ENCODE data around the gene JMJD6.

The JMJD6 gene

GRCh38 chr17:76675648-76676047, 50.8 kb downstream of the JMJD6 start:
- TF ChIP-seq EP300 (IDR thresholded peaks at IDR 0.05; ENCODE audit: borderline replicate concordance) (no peak), ZBTB7A (IDR thresholded peaks at IDR 0.05; ENCODE audit: low read depth) (no peak), FOXM1 (IDR thresholded peaks at IDR 0.05; ENCODE audit: borderline replicate concordance, low read depth) (no peak), YY1 (IDR thresholded peaks at IDR 0.05; ENCODE audit: low read depth) (no peak), CREB1 (IDR thresholded peaks at IDR 0.05; ENCODE audit: low read depth) (no peak), MAX (IDR thresholded peaks at IDR 0.05) (no peak), TAF1 (IDR thresholded peaks at IDR 0.05; ENCODE audit: low read depth) (no peak), NFIC (IDR thresholded peaks at IDR 0.05) (no peak), RAD21 (IDR thresholded peaks at IDR 0.05; ENCODE audit: low read depth) (no peak), EGR1 (IDR thresholded peaks at IDR 0.05) (no peak), TEAD4 (IDR thresholded peaks at IDR 0.05) (no peak), USF1 (IDR thresholded peaks at IDR 0.05) (no peak), REST (IDR thresholded peaks at IDR 0.05; ENCODE audit: low read depth) (no peak)

GRCh38 chr17:76674600-76674999, 51.8 kb downstream of the JMJD6 start:
- TF ChIP-seq FOXM1 (IDR thresholded peaks at IDR 0.05; ENCODE audit: borderline replicate concordance, low read depth) (no peak), USF1 (IDR thresholded peaks at IDR 0.05) (peak; percentile 52), MAX (IDR thresholded peaks at IDR 0.05) (no peak)

GRCh38 chr17:76673729-76674128, 52.7 kb downstream of the JMJD6 start:
- TF ChIP-seq TCF12 (IDR thresholded peaks at IDR 0.05; ENCODE audit: low read depth), result no peak
- no peak for TF ChIP-seq MAX (IDR thresholded peaks at IDR 0.05)

GRCh38 chr17:76672892-76673291, 53.5 kb downstream of the JMJD6 start:
- no peak for TF ChIP-seq USF1 (IDR thresholded peaks at IDR 0.05)
- no peak for TF ChIP-seq FOXM1 (IDR thresholded peaks at IDR 0.05; ENCODE audit: borderline replicate concordance, low read depth)
- no peak for TF ChIP-seq TEAD4 (IDR thresholded peaks at IDR 0.05)
- no peak for TF ChIP-seq EGR1 (IDR thresholded peaks at IDR 0.05)
- TF ChIP-seq TCF12 (IDR thresholded peaks at IDR 0.05; ENCODE audit: low read depth), result no peak
- no peak for TF ChIP-seq REST (IDR thresholded peaks at IDR 0.05; ENCODE audit: low read depth)
- no peak for TF ChIP-seq YY1 (IDR thresholded peaks at IDR 0.05; ENCODE audit: low read depth)
- no peak for TF ChIP-seq NFIC (IDR thresholded peaks at IDR 0.05)

GRCh38 chr17:76672270-76672851, 54.0 kb downstream of the JMJD6 start:
- TF ChIP-seq NFIC (IDR thresholded peaks at IDR 0.05), result no peak
- no peak for TF ChIP-seq USF1 (IDR thresholded peaks at IDR 0.05)
- TF ChIP-seq CEBPB (IDR thresholded peaks at IDR 0.05), result no peak
- no peak for TF ChIP-seq TAF1 (IDR thresholded peaks at IDR 0.05; ENCODE audit: low read depth)
- no peak for TF ChIP-seq FOXM1 (IDR thresholded peaks at IDR 0.05; ENCODE audit: borderline replicate concordance, low read depth)
- no peak for TF ChIP-seq YY1 (IDR thresholded peaks at IDR 0.05; ENCODE audit: low read depth)
- no peak for TF ChIP-seq TCF12 (IDR thresholded peaks at IDR 0.05; ENCODE audit: low read depth)
- TF ChIP-seq RAD21 (IDR thresholded peaks at IDR 0.05; ENCODE audit: low read depth), result no peak
- TF ChIP-seq EP300 (IDR thresholded peaks at IDR 0.05; ENCODE audit: borderline replicate concordance), result no peak
- TF ChIP-seq CREB1 (IDR thresholded peaks at IDR 0.05; ENCODE audit: low read depth), result no peak
- no peak for TF ChIP-seq EGR1 (IDR thresholded peaks at IDR 0.05)
- TF ChIP-seq REST (IDR thresholded peaks at IDR 0.05; ENCODE audit: low read depth), result no peak
- no peak for TF ChIP-seq ZBTB7A (IDR thresholded peaks at IDR 0.05; ENCODE audit: low read depth)
- TF ChIP-seq TEAD4 (IDR thresholded peaks at IDR 0.05), result no peak
- no peak for TF ChIP-seq MAX (IDR thresholded peaks at IDR 0.05)

Measured in Ishikawa (cell line).